ENCODE results near the gene C9orf78.

- TF ChIP-seq CTCF (conservative IDR thresholded peaks at IDR 0.05; ENCODE audit: low read depth, low read length) (no peak), EZH2 (IDR thresholded peaks at IDR 0.05; ENCODE audit: low read length, unreplicated experiment) (no peak)
These were observed 43.2 kb upstream of the C9orf78 start for GRCh38 chr9:129878291-129878690.

All from PC-3 (cell line).